ENCODE data around the gene POLK.

The POLK gene

GRCh38 chr5:75627801-75628200, 116.1 kb downstream of the POLK start:
- H3K36me3 ChIP-seq (replicated peaks): no peaks in the 10 kb centered on the region
- H3K4me3 ChIP-seq (ENCODE audit: low read depth, low read length): no peak overlapping the region
- TF ChIP-seq, protein P1, sequence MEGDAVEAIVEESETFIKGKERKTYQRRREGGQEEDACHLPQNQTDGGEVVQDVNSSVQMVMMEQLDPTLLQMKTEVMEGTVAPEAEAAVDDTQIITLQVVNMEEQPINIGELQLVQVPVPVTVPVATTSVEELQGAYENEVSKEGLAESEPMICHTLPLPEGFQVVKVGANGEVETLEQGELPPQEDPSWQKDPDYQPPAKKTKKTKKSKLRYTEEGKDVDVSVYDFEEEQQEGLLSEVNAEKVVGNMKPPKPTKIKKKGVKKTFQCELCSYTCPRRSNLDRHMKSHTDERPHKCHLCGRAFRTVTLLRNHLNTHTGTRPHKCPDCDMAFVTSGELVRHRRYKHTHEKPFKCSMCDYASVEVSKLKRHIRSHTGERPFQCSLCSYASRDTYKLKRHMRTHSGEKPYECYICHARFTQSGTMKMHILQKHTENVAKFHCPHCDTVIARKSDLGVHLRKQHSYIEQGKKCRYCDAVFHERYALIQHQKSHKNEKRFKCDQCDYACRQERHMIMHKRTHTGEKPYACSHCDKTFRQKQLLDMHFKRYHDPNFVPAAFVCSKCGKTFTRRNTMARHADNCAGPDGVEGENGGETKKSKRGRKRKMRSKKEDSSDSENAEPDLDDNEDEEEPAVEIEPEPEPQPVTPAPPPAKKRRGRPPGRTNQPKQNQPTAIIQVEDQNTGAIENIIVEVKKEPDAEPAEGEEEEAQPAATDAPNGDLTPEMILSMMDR (IDR thresholded peaks at IDR 0.05; ENCODE audit: low read depth, low read length, missing control alignments): no peak
- DNase-seq: no peak
- H3K27me3 ChIP-seq (replicated peaks): no peaks in the 10 kb centered on the region
- H3K27ac ChIP-seq: no peak overlapping the region
- in situ Hi-C loops (cut with HindIII; ENCODE audit: low pct_ligation_motif_present, low sequenced_read_pairs): no loop called here

DNA sequence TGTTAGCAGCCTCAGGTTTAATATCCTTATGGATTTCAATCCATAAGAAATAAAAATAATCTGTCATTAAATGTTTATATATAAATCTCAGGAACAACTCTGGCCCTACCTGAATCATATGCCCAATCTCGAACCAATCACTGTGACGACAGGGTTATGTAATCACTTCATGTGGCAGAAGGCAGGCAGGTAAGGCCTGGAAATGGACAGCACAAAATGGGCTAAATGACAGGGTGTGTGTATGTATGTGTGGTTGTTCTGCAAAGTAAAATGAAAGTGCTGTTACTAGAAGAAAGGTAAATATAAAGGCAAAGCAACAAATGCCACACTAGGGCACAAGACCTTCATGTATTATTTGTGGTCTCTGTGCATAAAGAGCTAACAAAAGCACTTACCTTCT, 119.2 kb downstream of the POLK start:
- no peaks in the 10 kb centered on the region for H3K27me3 ChIP-seq (replicated peaks)
- no peak overlapping the region for H3K4me3 ChIP-seq (ENCODE audit: low read depth, low read length)
- H3K27ac ChIP-seq: no peak overlapping the region
- TF ChIP-seq, protein P1 (IDR thresholded peaks at IDR 0.05; ENCODE audit: low read depth, low read length, missing control alignments): no peak
- no peaks in the 10 kb centered on the region for H3K36me3 ChIP-seq (replicated peaks)
- DNase-seq: no peak
- in situ Hi-C loops (cut with HindIII; ENCODE audit: low pct_ligation_motif_present, low sequenced_read_pairs): no loop called here

DNA sequence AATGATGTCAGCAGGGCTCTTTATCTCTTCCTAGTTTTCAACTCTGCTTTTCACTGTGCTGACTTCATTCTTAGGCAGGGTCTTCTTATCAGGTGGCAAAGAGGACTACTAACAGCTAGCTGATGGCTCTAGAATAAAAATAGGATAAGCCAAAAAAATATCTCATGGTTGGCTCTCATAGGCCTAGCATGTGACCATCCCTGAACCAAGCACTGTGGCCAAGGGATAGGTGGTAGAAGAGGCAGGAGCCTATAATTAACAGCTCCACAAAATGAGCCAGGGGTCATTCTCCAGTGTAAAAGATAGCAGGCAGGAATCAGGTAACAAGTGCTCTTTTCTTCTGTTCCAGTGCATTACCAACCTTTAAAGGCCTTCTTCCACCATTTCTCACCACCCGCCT, 120.6 kb downstream of the POLK start:
- Histone ChIP-seq H3K36me3 (replicated peaks) (no peaks in the 10 kb centered on the region), H3K27ac (no peak overlapping the region), H3K27me3 (replicated peaks) (no peaks in the 10 kb centered on the region), H3K4me3 (ENCODE audit: low read depth, low read length) (no peak overlapping the region)
- in situ Hi-C loops (cut with HindIII; ENCODE audit: low pct_ligation_motif_present, low sequenced_read_pairs): no loop called here
- no peak for DNase-seq
- TF ChIP-seq, protein P1 (IDR thresholded peaks at IDR 0.05; ENCODE audit: low read depth, low read length, missing control alignments): no peak

DNA sequence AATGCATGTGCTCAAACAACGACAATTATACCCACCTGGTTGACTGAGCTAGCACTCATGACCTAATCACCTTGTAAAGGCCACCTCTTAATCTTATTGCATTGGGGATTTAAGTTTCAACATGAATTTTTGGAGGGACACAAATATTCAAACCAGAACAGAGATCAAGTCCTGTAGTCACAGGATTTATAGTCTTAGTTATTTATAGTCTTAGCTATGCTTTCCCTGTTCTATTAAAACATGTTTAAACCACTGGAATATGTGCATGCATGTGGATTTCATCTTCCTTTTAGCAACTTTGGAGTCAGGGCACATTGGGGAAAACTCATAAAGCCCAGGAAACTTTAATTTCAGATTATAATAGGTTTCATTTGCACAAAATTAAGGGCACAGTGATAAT, 126.3 kb downstream of the POLK start:
- H3K36me3 ChIP-seq (replicated peaks): no peaks in the 10 kb centered on the region
- no peaks in the 10 kb centered on the region for H3K27me3 ChIP-seq (replicated peaks)
- H3K4me3 ChIP-seq (ENCODE audit: low read depth, low read length): no peak overlapping the region
- H3K27ac ChIP-seq: no peak overlapping the region
- no peak for DNase-seq
- TF ChIP-seq, protein P1 (IDR thresholded peaks at IDR 0.05; ENCODE audit: low read depth, low read length, missing control alignments): no peak
- in situ Hi-C loops (cut with HindIII; ENCODE audit: low pct_ligation_motif_present, low sequenced_read_pairs): no loop called here

GRCh38 chr5:75639535-75640311, 128.0 kb downstream of the POLK start:
- in situ Hi-C loops (cut with HindIII; ENCODE audit: low pct_ligation_motif_present, low sequenced_read_pairs): no loop called here
- Histone ChIP-seq H3K4me3 (ENCODE audit: low read depth, low read length) (no peak overlapping the region), H3K27me3 (replicated peaks) (no peaks in the 10 kb centered on the region), H3K36me3 (replicated peaks) (no peaks in the 10 kb centered on the region), H3K27ac (peak overlapping the region; percentile 98)
- TF ChIP-seq, protein P1 (IDR thresholded peaks at IDR 0.05; ENCODE audit: low read depth, low read length, missing control alignments): no peak
- no peak for DNase-seq

DNA sequence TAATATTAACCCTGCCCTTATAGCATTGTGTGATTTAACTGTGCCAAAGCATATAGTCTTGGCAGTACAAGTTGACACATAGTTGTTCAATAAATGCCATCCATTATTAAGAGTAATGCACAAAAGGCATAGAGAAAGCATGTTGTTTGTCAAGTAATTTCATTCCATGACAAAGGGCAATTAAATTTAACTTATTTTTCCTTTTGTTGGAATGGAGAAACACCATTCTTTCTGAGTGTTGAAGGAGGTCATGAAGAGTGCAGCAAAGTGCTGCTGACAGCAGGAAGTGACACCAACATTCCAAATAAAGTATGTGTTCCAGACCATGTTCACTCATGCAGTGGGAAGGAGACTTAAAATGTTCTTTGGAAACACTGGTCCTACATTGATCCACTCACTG, 128.7 kb downstream of the POLK start:
- peak; percentile 86 for DNase-seq
- no peaks in the 10 kb centered on the region for H3K36me3 ChIP-seq (replicated peaks)
- H3K27ac ChIP-seq: peak overlapping the region; percentile 98
- in situ Hi-C loops (cut with HindIII; ENCODE audit: low pct_ligation_motif_present, low sequenced_read_pairs): no loop called here
- no peak overlapping the region for H3K4me3 ChIP-seq (ENCODE audit: low read depth, low read length)
- no peaks in the 10 kb centered on the region for H3K27me3 ChIP-seq (replicated peaks)
- TF ChIP-seq, protein P1 (IDR thresholded peaks at IDR 0.05; ENCODE audit: low read depth, low read length, missing control alignments): no peak
